Activated CD4-positive, alpha-beta T cell treated with anti-CD3 and anti-CD28 coated beads, Interleukin-2, Interleukin-6, amounts not matched to agents 100 ng/mL and 50 ng/mL, durations not matched to agents 16 hours and 8 hours (primary cell): ENCODE data around the gene TPH1.

Experiments
- DNase-seq: peaks from one replicate; pipeline ENCODE4 v3.0.0-alpha.2; 2020

Gene TPH1

GRCh38 chr11:18046116-18046777 is at the start of gene TPH1:
TPH1 (minus strand) TSS chr11:18046269; CDS start chr11:18040762, 5,507 bp downstream.
- DNase-seq, result no peak

- no peak for DNase-seq
These were observed 47.9 kb upstream of the TPH1 start for GRCh38 chr11:18093959-18094358.

GRCh38 chr11:18091731-18092130 is 45.7 kb upstream of the TPH1 start:
- no peak for DNase-seq

- no peak for DNase-seq
These were observed 42.9 kb upstream of the TPH1 start for GRCh38 chr11:18088966-18089365.

- DNase-seq, result no peak
These were observed 42.3 kb upstream of the TPH1 start for GRCh38 chr11:18088366-18088765.

GRCh38 chr11:18081551-18081950 is 35.5 kb upstream of the TPH1 start:
- DNase-seq, result no peak

- no peak for DNase-seq
These were observed 34.4 kb upstream of the TPH1 start for GRCh38 chr11:18080451-18080850.

- DNase-seq, result no peak
These were observed 32.8 kb upstream of the TPH1 start for GRCh38 chr11:18078909-18079308.

GRCh38 chr11:18075444-18075843 is 29.4 kb upstream of the TPH1 start:
- DNase-seq, result no peak

- no peak for DNase-seq
These were observed 25.1 kb upstream of the TPH1 start for GRCh38 chr11:18071098-18071705.

- DNase-seq, result no peak
These were observed 21.3 kb upstream of the TPH1 start for GRCh38 chr11:18067372-18067771.

- DNase-seq, result no peak
These were observed 20.6 kb upstream of the TPH1 start for GRCh38 chr11:18066626-18067025.

- DNase-seq, result no peak
These were observed 19.5 kb upstream of the TPH1 start for GRCh38 chr11:18065572-18065971.

- DNase-seq, result no peak
These were observed 18.5 kb upstream of the TPH1 start for GRCh38 chr11:18064450-18065054.

- no peak for DNase-seq
These were observed 17.9 kb upstream of the TPH1 start for GRCh38 chr11:18063862-18064434.

- no peak for DNase-seq
These were observed 17.1 kb upstream of the TPH1 start for GRCh38 chr11:18063125-18063524.

GRCh38 chr11:18061351-18061750 is 15.3 kb upstream of the TPH1 start:
- DNase-seq, result no peak

- no peak for DNase-seq
These were observed 10.6 kb upstream of the TPH1 start for GRCh38 chr11:18056561-18057181.

- DNase-seq, result no peak
These were observed 8.5 kb upstream of the TPH1 start for GRCh38 chr11:18054511-18055103.

- DNase-seq, result no peak
These were observed 4.8 kb upstream of the TPH1 start for GRCh38 chr11:18050848-18051247.

GRCh38 chr11:18036456-18036855 is 9.6 kb downstream of the TPH1 start:
- no peak for DNase-seq

- DNase-seq, result no peak
These were observed 18.6 kb downstream of the TPH1 start for GRCh38 chr11:18027475-18027874.

- no peak for DNase-seq
These were observed 23.6 kb downstream of the TPH1 start for GRCh38 chr11:18022419-18022818.
